AG04449 (cell line): Measurements from ENCODE around the gene CASP10.

ENCODE experiments used
- CTCF ChIA-PET: fragments of 350-600 bp; formaldehyde crosslinking; extraction: SDS; loops from one replicate; lab custom pipeline; 2021; ENCODE audit warnings: antibody characterized with exemption; lab: Yijun Ruan, JAX
- POLR2A ChIA-PET: fragments of 400-600, 350-600 bp; formaldehyde crosslinking; extraction: SDS; loops from one replicate; lab custom pipeline; 2020; ENCODE audit warnings: antibody characterized with exemption, inconsistent platforms; lab: Yijun Ruan, JAX
- DNase-seq: peaks from one replicate; pipeline ENCODE4 v3.0.0-alpha.2; 2010; ENCODE audit warnings: low read depth, low spot score
- H3K4me3 ChIP-seq: 2 replicates; pipeline ENCODE4 v1.5.1; 2011; ENCODE audit warnings: low read depth, mild to moderate bottlenecking, control low read depth, low read length
- CTCF ChIP-seq: IDR thresholded peaks from one replicate; pipeline ENCODE4 v1.5.1; 2011; ENCODE audit warnings: mild to moderate bottlenecking, moderate library complexity, low read length, control low read depth, inconsistent platforms; ENCODE audit not compliant: insufficient read depth; ENCODE audit errors: missing control alignments

Gene CASP10

DNA sequence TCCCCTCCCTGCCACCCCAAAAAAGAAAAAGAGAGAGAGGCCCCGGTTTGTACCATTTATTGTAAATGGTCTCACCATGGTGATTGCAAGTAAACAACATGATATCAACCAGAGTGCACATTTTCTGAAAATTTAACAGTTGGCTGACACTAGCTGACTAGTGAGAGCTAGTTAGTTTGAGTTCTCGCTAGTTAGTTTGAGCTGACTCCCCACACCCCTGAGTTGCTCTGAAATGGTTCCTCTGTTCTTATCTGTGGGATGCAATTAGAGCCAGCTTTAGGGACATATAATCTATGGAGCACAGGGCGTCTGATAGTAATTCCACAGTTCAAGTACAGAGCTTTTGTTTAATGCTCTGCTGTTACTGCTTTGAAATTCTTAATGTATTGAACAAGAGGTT lies 13.1 kb downstream of the CASP10 start:
- POLR2A ChIA-PET, result interaction anchor here (0.5 kb wide), 1 partner anchor 503 kb away, joined by 3 read pairs; no protein-coding TSS in a partner anchor

DNA sequence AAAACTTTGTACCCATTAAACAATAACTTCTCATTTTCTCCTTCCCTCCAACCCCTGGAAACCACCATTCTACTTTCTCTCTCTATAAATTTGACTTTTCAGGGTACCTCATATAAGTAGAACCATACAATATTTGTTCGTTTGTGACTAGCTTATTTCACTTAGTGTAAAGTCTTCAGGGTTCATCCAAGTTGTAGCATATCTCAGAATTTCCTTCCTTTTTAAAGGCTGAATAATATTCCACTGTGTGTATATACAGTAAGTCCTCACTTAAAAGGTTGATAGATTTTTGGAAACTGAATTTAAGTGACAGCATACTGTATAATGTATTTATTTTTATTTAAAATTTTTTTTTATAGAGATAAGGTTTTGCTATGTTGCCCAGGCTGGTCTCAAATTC lies 13.9 kb downstream of the CASP10 start:
- ChIA-PET POLR2A (no interaction called here), CTCF (interaction anchor here (1.3 to 2.1 kb wide), 2 partner anchors 19 to 296 kb away, joined by 3 to 6 read pairs; no protein-coding TSS in a partner anchor)
- H3K4me3 ChIP-seq, result no peak overlapping the region
- DNase-seq, result no peak
- TF ChIP-seq CTCF, result no peak

More for the DNA sequence above, 13.1 kb downstream of the CASP10 start:
- CTCF ChIA-PET, result interaction anchor here (1.0 to 2.1 kb wide), 3 partner anchors 9 to 295 kb away, joined by 3 to 6 read pairs (median 3); no protein-coding TSS in a partner anchor
- no peak for DNase-seq
- no peak overlapping the region for H3K4me3 ChIP-seq
- TF ChIP-seq CTCF, result no peak

- CTCF ChIA-PET, result no interaction called here
- no peak overlapping the region for H3K4me3 ChIP-seq
- no peak for TF ChIP-seq CTCF
- DNase-seq, result no peak
- POLR2A ChIA-PET, result no interaction called here
These were observed 14.8 kb downstream of the CASP10 start for GRCh38 chr2:201197781-201198180.

DNA sequence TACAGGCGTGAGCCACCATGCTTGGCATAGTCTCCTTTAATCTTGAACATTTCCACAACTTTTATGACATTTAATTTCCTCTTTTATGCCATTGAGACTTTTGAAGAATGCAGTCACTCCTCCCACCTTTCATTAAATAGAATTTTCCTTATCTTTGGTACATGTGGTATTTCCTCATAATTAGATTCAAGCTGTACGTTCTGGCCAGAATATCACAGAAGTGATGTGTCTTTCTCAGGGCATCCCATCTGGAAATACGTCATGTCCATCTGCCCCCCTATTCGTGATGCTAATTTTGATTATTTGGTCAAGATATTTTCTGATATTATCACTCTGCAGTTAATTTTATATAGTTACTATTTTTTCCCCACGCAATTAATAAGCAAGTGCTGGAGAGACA lies 16.9 kb downstream of the CASP10 start:
- no peak for DNase-seq
- no peak overlapping the region for H3K4me3 ChIP-seq
- POLR2A ChIA-PET, result interaction anchor here (0.5 kb wide), 1 partner anchor 373 kb away, joined by 4 read pairs; no protein-coding TSS in a partner anchor
- no peak for TF ChIP-seq CTCF
- CTCF ChIA-PET, result no interaction called here

DNA sequence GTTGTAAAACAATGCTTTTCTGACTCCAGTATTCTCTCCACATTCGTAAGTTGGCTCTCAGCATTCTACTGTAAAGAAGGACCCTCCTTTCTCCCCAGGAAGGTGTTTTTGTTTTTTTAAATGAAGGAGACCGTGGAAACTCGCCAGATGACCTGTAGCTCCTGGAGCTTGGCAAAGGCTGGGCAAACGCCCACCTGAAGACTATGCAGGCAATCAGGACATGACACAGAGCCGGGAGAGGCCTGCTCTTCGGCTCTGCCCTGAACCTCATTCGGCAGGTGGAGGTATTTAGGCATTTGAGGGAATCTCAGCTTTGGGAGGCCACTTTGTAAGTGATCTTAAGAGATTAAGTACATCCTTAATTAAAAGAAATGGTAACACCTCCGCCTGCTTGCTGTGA lies 17.4 kb downstream of the CASP10 start:
- no peak for DNase-seq
- TF ChIP-seq CTCF, result no peak
- CTCF ChIA-PET, result interaction anchor here (1.0 to 2.0 kb wide), 2 partner anchors 32 to 295 kb away, joined by 3 to 10 read pairs; no protein-coding TSS in a partner anchor
- no peak overlapping the region for H3K4me3 ChIP-seq
- POLR2A ChIA-PET, result interaction anchor here (0.5 kb wide), 1 partner anchor 374 kb away, joined by 4 read pairs; no protein-coding TSS in a partner anchor

GRCh38 chr2:201201371-201201770 lies 18.4 kb downstream of the CASP10 start:
- ChIA-PET CTCF (interaction anchor here (1.0 to 2.0 kb wide), 2 partner anchors 31 to 296 kb away, joined by 3 to 10 read pairs; no protein-coding TSS in a partner anchor), POLR2A (no interaction called here)
- TF ChIP-seq CTCF, result no peak

More at GRCh38 chr2:201201371-201201770, 18.4 kb downstream of the CASP10 start:
- DNase-seq, result no peak
- no peak overlapping the region for H3K4me3 ChIP-seq
